Inferior parietal cortex (tissue), 1 donor: ENCODE data around the gene MLPH.

ENCODE experiments used
- DNase-seq: peaks from one replicate; pipeline ENCODE4 v3.0.0-alpha.2; 2016; ENCODE audit errors: extremely low spot score

Gene MLPH

DNA sequence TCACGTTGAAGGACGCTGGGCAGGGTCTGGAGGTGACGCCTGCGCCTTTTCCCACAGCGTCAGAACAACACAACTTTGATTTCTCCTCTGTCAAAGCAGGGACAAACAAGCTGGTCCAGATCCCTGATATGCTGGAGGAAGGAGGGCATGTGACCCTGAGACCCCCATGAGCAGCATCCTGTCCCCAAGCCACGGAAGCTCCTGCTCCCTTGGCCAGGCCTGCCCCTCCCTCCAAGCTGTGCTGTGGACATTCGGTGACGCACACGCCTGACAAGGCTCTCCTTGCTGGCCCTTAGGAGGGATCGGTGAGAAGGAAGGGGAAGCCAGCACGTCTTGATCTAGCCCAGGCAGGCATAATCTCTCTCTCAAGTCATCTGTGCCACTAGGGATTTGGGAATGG is 11.3 kb downstream of the MLPH start:
- no peak for DNase-seq

- no peak for DNase-seq
Measured at GRCh38 chr2:237500681-237501424, 13.8 kb downstream of the MLPH start.

DNA sequence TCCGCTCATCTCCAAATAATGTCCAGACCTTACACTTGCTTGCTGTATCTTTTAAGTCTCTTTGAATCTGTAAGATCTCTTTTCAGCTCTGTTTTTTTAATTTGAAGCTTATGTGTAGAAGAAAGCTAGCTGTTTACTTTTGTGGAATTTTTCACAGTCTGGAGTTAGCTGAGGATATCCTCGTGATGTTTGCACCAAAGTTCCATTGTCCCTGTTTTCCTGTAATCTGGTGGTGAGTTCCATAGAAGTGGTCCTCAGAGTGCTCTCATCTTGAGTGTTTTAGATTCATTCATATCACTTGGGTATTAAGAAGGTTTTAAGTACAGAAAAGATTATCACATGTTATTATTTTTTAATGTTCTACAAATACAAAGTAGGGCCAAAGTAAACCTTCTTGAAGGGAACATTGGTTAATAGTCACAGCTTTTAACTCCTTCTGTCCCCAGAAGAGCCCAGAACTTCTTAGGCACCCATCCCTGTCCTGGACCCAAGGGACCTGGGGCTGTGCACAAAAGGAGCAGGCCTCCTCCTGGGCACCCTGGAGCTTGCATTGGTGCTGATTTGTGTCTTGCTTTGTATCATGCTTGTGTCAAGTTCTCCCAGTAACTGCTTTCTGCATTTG is 15.0 kb downstream of the MLPH start:
- DNase-seq: no peak

GRCh38 chr2:237503201-237503600 is 16.1 kb downstream of the MLPH start:
- no peak for DNase-seq

DNA sequence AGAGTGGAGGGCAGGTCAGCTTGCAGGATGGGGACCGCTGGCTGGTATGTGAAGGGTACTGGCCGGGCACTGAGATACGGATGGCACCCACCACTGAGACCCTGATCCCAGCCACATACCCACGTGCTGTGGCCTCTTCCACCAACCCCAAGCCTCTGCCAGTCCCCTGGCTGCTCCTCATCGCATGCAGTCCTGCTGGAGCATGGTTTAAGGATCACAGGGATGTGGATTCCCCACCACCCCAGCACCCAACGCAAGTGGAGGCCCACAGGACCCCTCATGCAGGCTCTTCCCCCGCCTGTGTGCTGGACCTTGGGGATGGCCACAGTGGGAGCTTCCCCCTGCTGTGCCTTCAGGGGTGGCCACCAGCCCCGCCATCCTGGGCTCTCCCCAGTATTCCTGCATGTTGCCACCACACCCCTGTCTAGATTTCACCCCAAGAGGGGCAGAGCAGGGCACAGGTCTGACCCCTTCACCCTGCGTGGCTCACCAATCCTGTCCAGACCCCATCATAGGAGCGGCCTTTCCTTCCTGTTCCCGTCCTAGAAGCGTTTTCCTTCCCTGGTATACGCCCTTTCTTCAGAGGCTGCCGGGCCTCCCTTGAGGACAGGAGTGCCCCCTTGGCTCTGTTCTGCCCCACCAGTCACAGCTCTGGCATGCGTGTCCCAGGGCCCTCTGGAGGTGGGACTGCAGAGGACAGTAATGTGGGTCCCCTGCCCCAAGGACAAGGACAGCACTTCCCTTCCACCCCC is 18.3 kb downstream of the MLPH start:
- DNase-seq: no peak

DNA sequence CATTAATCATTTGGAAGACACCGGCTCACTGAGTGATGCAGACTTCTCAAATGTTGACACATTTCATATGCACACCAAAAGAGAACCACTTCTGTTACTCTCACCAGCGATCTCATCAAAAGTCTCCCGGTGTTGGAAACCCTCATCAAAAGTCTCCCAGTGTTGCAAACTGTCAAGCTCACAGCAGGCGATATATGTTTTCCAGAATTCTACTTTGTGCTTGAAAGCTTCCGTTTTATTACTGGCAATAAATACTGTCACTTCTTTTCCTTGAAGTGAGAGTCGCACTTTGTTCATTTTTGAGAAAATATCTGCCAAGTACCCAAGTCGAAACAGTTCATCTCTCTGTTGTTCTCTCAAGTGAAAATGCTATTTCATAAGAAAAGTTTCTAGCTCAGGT is 20.5 kb downstream of the MLPH start:
- no peak for DNase-seq

DNA sequence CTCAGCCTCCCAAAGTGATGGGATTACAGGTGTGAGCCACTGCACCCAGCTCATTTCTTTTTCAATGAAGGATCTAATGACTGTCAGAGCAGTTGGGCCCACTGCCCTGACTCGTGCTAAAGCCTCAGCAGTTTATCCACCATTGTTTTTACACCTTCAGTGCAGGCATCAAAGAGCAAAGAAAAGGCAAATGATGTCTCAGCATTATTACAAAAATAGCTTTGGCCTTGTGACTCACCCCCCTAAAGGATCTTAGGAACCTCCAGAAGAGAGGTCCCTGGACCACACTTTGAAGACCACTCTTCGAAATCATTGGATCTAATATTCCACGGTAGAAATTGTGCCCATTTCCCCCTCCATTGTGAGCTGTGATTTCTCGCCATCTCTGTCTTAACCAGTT is 21.3 kb downstream of the MLPH start:
- DNase-seq: no peak

- DNase-seq: no peak
Measured at GRCh38 chr2:237509151-237509550, 22.1 kb downstream of the MLPH start.

GRCh38 chr2:237509905-237510304 is 22.9 kb downstream of the MLPH start:
- no peak for DNase-seq

DNA sequence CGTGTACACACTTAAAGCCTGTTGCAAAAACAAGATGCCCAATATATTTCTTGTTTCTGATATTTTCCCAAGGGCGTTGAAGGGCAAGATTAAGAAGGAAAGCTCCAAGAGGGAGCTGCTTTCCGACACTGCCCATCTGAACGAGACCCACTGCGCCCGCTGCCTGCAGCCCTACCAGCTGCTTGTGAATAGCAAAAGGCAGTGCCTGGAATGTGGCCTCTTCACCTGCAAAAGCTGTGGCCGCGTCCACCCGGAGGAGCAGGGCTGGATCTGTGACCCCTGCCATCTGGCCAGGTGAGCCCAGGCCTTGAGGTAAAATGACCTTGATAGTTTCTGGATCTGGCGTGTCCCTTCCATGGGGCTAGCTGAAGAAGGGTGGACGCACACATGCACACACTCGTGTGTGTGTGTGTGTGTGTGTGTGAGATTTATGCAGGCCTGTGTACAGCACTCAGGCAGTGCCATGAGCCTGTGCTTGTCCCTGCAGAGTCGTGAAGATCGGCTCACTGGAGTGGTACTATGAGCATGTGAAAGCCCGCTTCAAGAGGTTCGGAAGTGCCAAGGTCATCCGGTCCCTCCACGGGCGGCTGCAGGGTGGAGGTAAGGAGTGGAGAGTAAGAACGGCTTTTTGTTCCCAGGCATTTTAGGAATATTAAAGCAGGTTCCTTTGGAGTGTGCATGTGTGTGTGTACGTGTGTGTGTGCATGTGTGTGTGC is 23.6 kb downstream of the MLPH start:
- DNase-seq: no peak

- DNase-seq: no peak
Measured at GRCh38 chr2:237511433-237511832, 24.4 kb downstream of the MLPH start.

DNA sequence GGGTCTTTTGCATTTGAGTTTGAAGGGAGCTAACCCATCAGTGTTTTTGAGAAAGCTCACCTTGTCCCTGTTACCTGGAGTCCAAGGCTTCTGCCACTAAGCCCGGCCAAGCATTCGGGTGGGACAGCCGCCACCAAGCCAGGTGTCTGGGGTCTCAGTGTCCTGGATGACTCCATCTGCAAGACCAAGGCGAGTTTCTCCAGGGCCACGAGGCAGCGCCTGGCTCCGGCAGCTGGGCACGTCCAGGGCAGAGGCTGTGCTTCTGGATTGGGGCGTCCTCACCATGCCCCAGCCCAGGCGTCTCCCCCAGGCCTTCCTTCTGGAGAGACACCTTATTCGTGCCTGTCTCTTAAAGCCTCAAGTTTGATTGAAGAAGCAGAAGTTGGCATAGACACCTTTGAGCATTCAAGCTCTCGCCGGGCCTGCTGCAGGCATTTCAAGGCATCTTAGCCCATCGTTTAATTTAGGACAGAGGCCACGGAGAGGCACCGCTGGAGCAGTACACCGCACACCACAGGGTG is 24.9 kb downstream of the MLPH start:
- DNase-seq: no peak

GRCh38 chr2:237512774-237513466 is 25.9 kb downstream of the MLPH start:
- DNase-seq: peak; percentile 88

DNA sequence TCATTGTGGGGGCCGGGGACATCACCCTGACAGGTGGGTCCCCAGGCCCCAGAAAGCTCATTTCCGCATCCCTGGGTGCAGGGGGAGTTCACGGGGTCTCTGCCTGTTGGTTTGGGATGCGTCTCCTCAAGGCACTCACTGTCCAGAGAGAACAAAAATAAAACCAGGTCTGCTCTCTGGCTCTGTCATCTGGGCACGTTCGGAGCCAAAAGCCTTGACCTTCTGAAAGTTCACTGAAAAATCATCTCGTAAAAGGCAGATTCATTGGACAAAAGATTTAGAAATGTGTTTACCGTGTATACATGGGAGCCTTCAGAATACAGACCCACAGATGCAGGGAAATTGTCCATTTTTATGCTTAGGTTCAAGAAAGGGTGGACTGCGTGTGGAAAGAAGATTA is 26.6 kb downstream of the MLPH start:
- DNase-seq: no peak

GRCh38 chr2:237514474-237515130 is 27.6 kb downstream of the MLPH start:
- no peak for DNase-seq

DNA sequence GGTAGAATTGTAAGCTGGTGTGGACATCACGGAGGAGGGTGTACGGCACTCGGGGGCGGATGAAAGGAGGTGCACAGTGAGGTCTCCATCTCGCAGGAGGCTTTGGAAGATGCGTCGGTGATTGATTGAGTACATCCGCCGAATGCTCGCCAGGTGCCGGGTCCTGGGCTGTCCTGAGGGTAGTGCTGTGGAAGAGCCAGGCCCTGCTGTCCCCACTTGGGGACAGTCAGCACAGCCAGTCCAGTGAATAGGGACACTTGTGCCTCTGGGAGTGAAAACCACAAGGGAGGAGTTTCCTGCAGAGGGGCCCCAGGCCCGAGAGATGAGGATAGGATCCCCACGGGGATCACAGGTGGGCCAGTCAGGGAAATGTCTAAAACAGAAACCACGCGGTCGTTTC is 28.1 kb downstream of the MLPH start:
- DNase-seq: no peak

DNA sequence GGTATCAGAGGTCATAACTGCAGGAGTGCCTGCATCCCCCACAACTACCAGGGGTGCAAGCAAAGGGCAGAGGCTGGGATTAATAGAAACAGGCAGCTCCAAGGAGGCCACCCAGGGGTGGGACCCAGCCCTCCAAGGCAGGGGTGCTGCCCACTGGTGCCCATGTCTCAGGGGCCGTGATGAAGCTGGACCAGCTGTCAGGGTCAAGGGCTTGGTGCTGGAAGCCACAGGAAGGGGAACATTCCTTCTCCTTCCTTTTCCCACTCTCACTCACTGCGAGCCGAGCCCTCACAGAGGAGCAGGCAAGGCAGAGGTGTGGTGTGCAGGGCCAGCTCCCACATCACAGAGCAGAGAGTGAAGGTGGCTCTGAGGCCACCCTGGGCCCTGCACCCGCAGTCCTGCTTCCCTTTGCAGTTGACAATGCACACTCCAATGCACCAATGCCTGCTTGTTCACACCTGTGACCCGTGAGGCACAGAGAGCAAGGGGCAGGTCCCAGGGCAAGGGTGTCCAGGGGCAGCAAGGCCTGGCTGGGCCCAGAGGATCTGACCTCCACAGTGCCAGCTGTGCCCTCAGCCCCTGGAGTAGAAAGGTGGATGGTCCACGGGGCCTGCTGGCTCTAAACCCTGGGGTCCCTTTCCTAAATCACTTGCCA is 28.7 kb downstream of the MLPH start:
- no peak for DNase-seq

DNA sequence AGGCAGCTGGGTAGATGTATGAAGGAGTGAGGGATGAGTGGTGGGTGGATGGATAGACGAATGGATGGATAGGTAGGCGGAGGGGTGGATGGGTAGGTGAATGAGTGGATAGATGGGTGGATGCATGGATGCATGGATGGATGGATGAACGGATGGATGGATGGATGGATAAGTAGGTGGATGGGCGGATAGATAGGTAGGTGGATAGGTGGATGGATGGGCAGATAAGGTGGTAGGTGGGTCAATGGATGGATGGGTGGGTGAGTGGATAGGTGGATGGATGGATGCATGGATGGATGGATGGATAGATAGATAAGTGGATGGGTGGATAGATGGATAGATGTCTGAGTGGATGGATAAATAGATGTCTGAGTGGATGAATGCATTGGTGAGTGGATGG is 30.1 kb downstream of the MLPH start:
- no peak for DNase-seq

- no peak for DNase-seq
Measured at GRCh38 chr2:237517990-237518389, 30.9 kb downstream of the MLPH start.

DNA sequence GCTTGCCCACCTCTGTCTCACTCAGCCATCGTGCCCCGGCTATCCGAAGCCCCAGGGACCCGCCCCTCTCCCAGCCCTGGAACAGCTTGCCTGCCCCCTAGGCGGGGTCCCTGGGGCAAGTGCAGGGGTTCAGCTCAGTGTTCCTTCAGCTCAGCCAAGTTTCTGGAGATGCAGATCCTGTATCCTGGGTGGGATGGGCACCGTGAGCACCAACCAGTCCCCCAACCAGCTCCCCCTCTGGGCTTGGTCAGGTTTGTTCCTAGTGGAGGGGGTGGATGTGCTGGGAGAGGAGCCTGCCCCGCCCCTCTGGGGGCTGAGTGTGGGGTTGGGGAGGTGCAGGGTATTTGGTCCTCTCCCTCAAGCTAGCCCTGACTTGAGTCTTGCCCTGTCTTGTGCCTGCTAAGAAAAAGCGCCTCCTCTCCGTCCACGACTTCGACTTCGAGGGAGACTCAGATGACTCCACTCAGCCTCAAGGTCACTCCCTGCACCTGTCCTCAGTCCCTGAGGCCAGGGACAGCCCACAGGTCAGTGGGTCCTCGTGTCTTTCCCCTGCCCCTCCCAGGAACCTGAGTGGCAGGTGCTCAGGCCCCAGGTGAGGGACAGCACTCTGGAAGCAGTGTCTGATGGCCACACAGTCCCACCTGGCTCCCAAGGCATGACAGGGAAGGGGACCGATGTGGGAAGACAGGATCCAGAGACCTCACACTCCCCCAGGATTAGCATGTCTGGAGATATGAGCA is 32.6 kb downstream of the MLPH start:
- no peak for DNase-seq
